OCI-LY1 (cell line): ENCODE measurements around the gene LY6G5C.

Experiments
- H2AFZ ChIP-seq: fragments of 200-600 bp; sonication (generic), shearing (Covaris generic); 2 replicates; pipeline ENCODE4 v1.6.0; 2014; ENCODE audit warnings: antibody characterized with exemption, mild to moderate bottlenecking, low read length
- H3F3A ChIP-seq: fragments of 200-600 bp; sonication (generic), shearing (Covaris generic); 2 replicates; pipeline ENCODE4 v1.6.0; 2014; ENCODE audit warnings: mild to moderate bottlenecking, antibody characterized with exemption, low read length, moderate library complexity; ENCODE audit not compliant: insufficient read depth
- H3K27ac ChIP-seq: fragments of 200-600 bp; sonication (generic); 2 replicates; pipeline ENCODE4 v1.5.1; 2014; ENCODE audit warnings: low read length, mixed run types, mild to moderate bottlenecking, low read depth; ENCODE audit not compliant: poor library complexity, severe bottlenecking
- H3K27me3 ChIP-seq: fragments of 200-600 bp; sonication (generic); 2 replicates; pipeline ENCODE4 v1.6.0; 2014; ENCODE audit warnings: antibody characterized with exemption, mild to moderate bottlenecking, low read length, moderate library complexity; ENCODE audit not compliant: insufficient read depth
- H3K36me3 ChIP-seq: fragments of 200-600 bp; sonication (generic); 2 replicates; pipeline ENCODE4 v1.6.1; 2014; ENCODE audit warnings: mild to moderate bottlenecking, antibody characterized with exemption, low read length, moderate library complexity, mixed read lengths; ENCODE audit not compliant: insufficient read depth
- H3K4me1 ChIP-seq: fragments of 200-600 bp; sonication (generic); 2 replicates; pipeline ENCODE4 v1.5.1; 2014; ENCODE audit warnings: mild to moderate bottlenecking, low read length, moderate library complexity; ENCODE audit not compliant: insufficient read depth, severe bottlenecking
- H3K4me2 ChIP-seq: fragments of 200-600 bp; sonication (generic), shearing (Covaris generic); 2 replicates; pipeline ENCODE4 v1.6.1; 2014; ENCODE audit warnings: low read length
- H3K4me3 ChIP-seq: fragments of 200-600 bp; sonication (generic); 2 replicates; pipeline ENCODE4 v1.5.1; 2014; ENCODE audit warnings: low read length, low read depth, mild to moderate bottlenecking, mixed read lengths; ENCODE audit not compliant: poor library complexity, severe bottlenecking
- H3K79me2 ChIP-seq: fragments of 200-600 bp; shearing (Covaris generic); 2 replicates; pipeline ENCODE4 v1.6.1; 2016; ENCODE audit warnings: mixed run types, low read length, mixed read lengths; ENCODE audit not compliant: insufficient read depth
- H3K9ac ChIP-seq: fragments of 200-600 bp; sonication (generic), shearing (Covaris generic); 2 replicates; pipeline ENCODE4 v1.6.1; 2014; ENCODE audit warnings: mild to moderate bottlenecking, low read length, mixed read lengths
- H3K9me2 ChIP-seq: fragments of 200-600 bp; sonication (generic), shearing (Covaris generic); 2 replicates; pipeline ENCODE4 v1.6.1; 2014; ENCODE audit warnings: low read depth, mild to moderate bottlenecking, low read length, mixed read lengths
- H3K9me3 ChIP-seq: fragments of 200-600 bp; shearing (Covaris generic); 2 replicates; pipeline ENCODE4 v1.6.1; 2014; ENCODE audit warnings: low read length, mixed read lengths
- H4K20me1 ChIP-seq: fragments of 200-600 bp; sonication (generic), shearing (Covaris generic); 2 replicates; pipeline ENCODE4 v1.6.0; 2016; ENCODE audit warnings: mild to moderate bottlenecking, low read length; ENCODE audit not compliant: insufficient read depth
- CTCF ChIP-seq: fragments of 200-600 bp; sonication (generic), shearing (Covaris generic); IDR thresholded peaks from 2 replicates; pipeline ENCODE4 v1.5.1; 2017; ENCODE audit warnings: mild to moderate bottlenecking, antibody characterized with exemption, low read length, moderate library complexity, mixed read lengths
- EZH2 ChIP-seq: fragments of 200-600 bp; sonication (generic), shearing (Covaris generic); IDR thresholded peaks from 2 replicates; pipeline ENCODE4 v1.8.0; 2017; ENCODE audit warnings: borderline replicate concordance, mixed run types, mild to moderate bottlenecking, antibody characterized with exemption, low read length, moderate library complexity, mixed read lengths

Gene LY6G5C

DNA sequence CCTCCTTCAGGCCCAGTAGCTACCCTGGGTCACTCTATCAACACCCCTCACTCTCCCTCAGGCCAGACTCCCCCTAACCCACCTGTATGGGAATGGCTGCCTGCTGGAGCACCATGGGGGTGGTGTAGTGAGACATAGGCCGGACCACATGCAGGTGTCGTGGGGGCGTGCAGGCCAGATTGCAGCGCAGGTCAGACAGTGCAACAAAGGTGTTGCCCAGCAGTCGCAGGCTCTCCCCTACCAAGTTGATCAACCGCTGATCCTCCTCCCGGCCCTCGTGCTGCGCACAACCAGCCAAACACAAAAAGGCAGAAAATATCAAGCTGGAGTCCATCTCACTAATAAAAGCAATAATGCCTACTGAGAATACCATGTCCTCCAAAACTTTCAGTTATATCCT lies 35.5 kb downstream of the LY6G5C start:
- Histone ChIP-seq H3K9me2 (no peaks in the 10 kb centered on the region), H3K9ac (no peak overlapping the region), H3K4me3 (no peak overlapping the region), H3K36me3 (peaks cover 84% of the 10 kb centered on the region), H3K4me2 (no peak overlapping the region), H3K4me1 (no peaks in the 10 kb centered on the region), H2AFZ (no peak overlapping the region), H3K27me3 (no peaks in the 10 kb centered on the region), H4K20me1 (no peaks in the 10 kb centered on the region), H3K27ac (no peak overlapping the region), H3K9me3 (no peaks in the 10 kb centered on the region), H3K79me2 (no peaks in the 10 kb centered on the region), H3F3A (no peaks in the 10 kb centered on the region)
- TF ChIP-seq CTCF = no peak
- TF ChIP-seq EZH2 = no peak

DNA sequence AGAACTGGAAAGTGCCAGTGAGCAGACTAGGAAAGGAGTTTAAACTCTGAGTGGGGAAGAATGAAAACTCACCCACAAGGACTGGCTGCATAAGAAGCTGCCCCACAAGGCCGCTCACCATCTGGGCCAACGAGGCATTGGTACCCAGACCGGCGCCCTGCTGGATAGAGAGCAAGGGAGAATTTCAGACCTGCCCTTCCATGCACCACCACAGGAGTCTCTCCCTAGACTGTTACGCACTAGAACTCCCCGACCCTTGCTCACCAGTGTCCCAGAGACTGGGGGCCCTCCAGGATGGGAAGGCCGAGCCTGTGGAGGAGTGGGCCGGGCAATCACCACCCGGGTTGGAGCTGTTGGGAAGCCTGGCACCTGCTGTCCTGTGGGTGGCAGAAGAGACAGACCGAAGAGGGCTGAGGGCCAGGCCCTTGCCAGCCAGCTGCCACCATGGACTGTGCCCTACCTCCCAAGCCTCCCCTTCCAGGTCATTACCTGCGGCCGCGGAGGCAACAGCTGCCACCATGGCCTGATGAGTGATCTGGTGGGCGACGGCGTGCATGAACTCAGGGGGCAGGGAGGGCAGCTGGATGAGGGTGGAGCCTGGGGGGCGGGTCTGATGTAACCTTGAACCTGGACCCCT lies 36.9 kb downstream of the LY6G5C start:
- Histone ChIP-seq H3K4me2 (no peak overlapping the region), H4K20me1 (no peaks in the 10 kb centered on the region)
- TF ChIP-seq EZH2 (no peak), CTCF (no peak)

DNA sequence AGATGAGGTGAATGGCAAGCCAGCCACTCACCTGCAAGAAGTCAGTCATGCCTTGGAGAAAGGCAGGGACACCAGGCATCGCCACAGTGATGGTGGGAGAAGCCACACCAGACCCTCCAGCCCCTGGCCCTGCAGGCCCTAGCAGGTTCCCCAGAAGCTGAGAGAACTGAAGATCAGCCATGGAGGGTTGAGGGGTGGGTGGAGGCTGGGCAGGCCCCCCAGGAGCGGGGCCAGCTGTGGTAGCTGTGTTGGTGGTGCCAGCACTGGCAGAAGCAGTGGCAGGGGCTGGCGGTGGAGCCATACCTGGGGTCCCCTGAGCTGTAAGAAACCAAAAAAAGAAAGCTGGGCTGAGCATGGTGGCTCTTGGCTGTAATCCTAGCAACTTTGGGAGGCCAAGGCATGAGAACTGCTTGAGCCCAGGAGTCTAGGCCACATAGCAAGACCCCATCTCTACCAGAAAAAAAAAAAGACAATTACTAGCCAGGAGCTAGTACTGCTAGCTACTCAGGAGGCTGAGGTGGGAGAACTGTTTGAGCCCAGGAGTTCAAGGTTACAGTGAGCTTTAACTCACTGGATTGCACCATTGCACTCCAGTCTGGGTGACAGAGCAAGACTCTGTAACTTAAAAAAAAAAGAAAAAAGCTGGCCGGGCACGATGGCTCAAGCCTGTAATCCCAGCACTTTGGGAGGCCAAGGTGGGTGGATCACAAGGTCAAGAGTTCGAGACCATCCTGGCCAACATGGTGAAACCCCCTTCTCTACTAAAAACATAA lies 37.9 kb downstream of the LY6G5C start:
- H3K79me2 ChIP-seq = no peaks in the 10 kb centered on the region

More for the DNA sequence above, 36.9 kb downstream of the LY6G5C start:
- no peaks in the 10 kb centered on the region for H3K9me3 ChIP-seq
- H2AFZ ChIP-seq = no peak overlapping the region
- H3K9ac ChIP-seq = no peak overlapping the region
- H3K27me3 ChIP-seq = no peaks in the 10 kb centered on the region
- H3K27ac ChIP-seq = no peak overlapping the region
- no peaks in the 10 kb centered on the region for H3K4me1 ChIP-seq
- H3K79me2 ChIP-seq = no peaks in the 10 kb centered on the region
- no peak overlapping the region for H3K4me3 ChIP-seq
- peaks cover 93% of the 10 kb centered on the region for H3K36me3 ChIP-seq
- H3F3A ChIP-seq = no peaks in the 10 kb centered on the region
- no peaks in the 10 kb centered on the region for H3K9me2 ChIP-seq

More for the DNA sequence above, 37.9 kb downstream of the LY6G5C start:
- Histone ChIP-seq H3K4me3 (no peak overlapping the region), H3K4me1 (no peaks in the 10 kb centered on the region), H4K20me1 (no peaks in the 10 kb centered on the region), H3K27me3 (no peaks in the 10 kb centered on the region), H2AFZ (no peak overlapping the region), H3K27ac (no peak overlapping the region), H3F3A (no peaks in the 10 kb centered on the region), H3K4me2 (no peak overlapping the region), H3K9me3 (no peaks in the 10 kb centered on the region), H3K9ac (no peak overlapping the region), H3K9me2 (no peaks in the 10 kb centered on the region), H3K36me3 (peaks cover 93% of the 10 kb centered on the region)
- no peak for TF ChIP-seq CTCF
- TF ChIP-seq EZH2 = no peak
